K562 (cell line): ENCODE results near the gene ADAM15. TPM values are rescaled to one million over a fixed set of nuclear protein-coding genes. Genes with fewer than 3 reads are reported as not detected.

Experiments used
- ARID3A ChIP-seq: IDR thresholded peaks from 2 replicates; pipeline ENCODE4 v1.6.1; 2012; ENCODE audit warnings: low read depth, low read length, improper control_type of control experiment, borderline replicate concordance
- ATF4 ChIP-seq: fragments of 450-650 bp; formaldehyde crosslinking; IDR thresholded peaks from 2 replicates; pipeline ENCODE4 v1.4.0; 2022; ENCODE audit warnings: mild to moderate bottlenecking, moderate library complexity
- BACH1 ChIP-seq: fragments of 200-800 bp; sonication (Bioruptor generic); IDR thresholded peaks from 2 replicates; pipeline ENCODE4 v1.6.1; 2016; ENCODE audit warnings: missing genetic modification characterization, missing compliant biosample characterization
- GATAD2B ChIP-seq: fragments of 450-650 bp; IDR thresholded peaks from 2 replicates; pipeline ENCODE4 v1.6.1; 2017; ENCODE audit warnings: mild to moderate bottlenecking, borderline replicate concordance
- HDGF ChIP-seq: fragments of 450-650 bp; IDR thresholded peaks from 2 replicates; pipeline ENCODE4 v1.6.1; 2016
- ILK ChIP-seq: fragments of 450-650 bp; IDR thresholded peaks from 2 replicates; pipeline ENCODE4 v1.6.1; 2016; ENCODE audit warnings: missing genetic modification characterization, low read depth, mild to moderate bottlenecking, missing compliant biosample characterization, moderate library complexity, borderline replicate concordance
- KDM4B ChIP-seq, 2 experiments: fragments of 450-650 bp in 1 of 2; sonication (generic) in 1 of 2; IDR thresholded peaks; 2 replicates each; pipeline ENCODE4 v1.6.1; 2016 to 2017; ENCODE audit warnings: borderline replicate concordance in 2 of 2, antibody characterized with exemption in 1 of 2, low read depth in 1 of 2, mild to moderate bottlenecking in 1 of 2
- POLR2A ChIP-seq: fragments of 450-650 bp; conservative IDR thresholded peaks from 2 replicates; pipeline ENCODE4 v1.6.1; 2016
- RB1 ChIP-seq: fragments of 450-650 bp; IDR thresholded peaks from 2 replicates; pipeline ENCODE4 v1.6.1; 2017; ENCODE audit warnings: low read depth, mild to moderate bottlenecking
- SIN3A ChIP-seq, 2 experiments: fragments of 150-350 bp in 1 of 2; IDR thresholded peaks; 2 replicates each; pipeline ENCODE4 v1.6.1; 2011 to 2016; ENCODE audit warnings: borderline replicate concordance in 2 of 2, low read depth in 2 of 2, low read length in 2 of 2, mild to moderate bottlenecking in 2 of 2, moderate library complexity in 2 of 2; ENCODE audit not compliant: control insufficient read depth in 1 of 2
- ZKSCAN1 ChIP-seq: fragments of 150-350 bp; IDR thresholded peaks from 2 replicates; pipeline ENCODE4 v1.6.1; 2016; ENCODE audit warnings: low read depth, low read length
- ZNF140 ChIP-seq: fragments of 250-450 bp; sonication (Bioruptor Pico); IDR thresholded peaks from 2 replicates; pipeline ENCODE4 v1.8.0; 2021; ENCODE audit warnings: moderate library complexity, mild to moderate bottlenecking, inconsistent platforms
- polyA plus RNA-seq, 8 experiments: library from polyadenylated mRNA; depleted of rRNA in 4 of 8; stranded (reverse) in 5 of 8; unstranded in 3 of 8; fragments of >200 nt; fragmentation: Nextera tagmentation in 2 of 8; fragmentation: Illumina TruSeq in 1 of 8; extraction: Ambion mirVana in 2 of 8; extraction: Trizol in 1 of 8; gene quantifications; 2 replicates each; pipeline versions ENCODE4 v1.2.1 to v1.2.3, GENCODE V29; 2011 to 2014; ENCODE audit warnings: inconsistent platforms in 1 of 8, missing spikeins in 1 of 8
- total RNA-seq, 7 experiments: library from RNA; depleted of rRNA in 6 of 7; stranded (reverse); fragments of >200 nt in 6 of 7; fragmentation: Illumina TruSeq in 2 of 7; extraction: Trizol in 2 of 7; gene quantifications; 2 replicates each; pipeline versions ENCODE4 v1.2.1 to v1.2.3, GENCODE V29; 2011 to 2021; ENCODE audit warnings: low replicate concordance in 1 of 7

The ADAM15 gene
- total and polyA plus RNA-seq, 9 of the 15 experiments (the other 6 are each of a cell fraction or from before 2014, with no cell fraction given): 0.69 to 72.3 (median 32.8) TPM

GRCh38 chr1:155002464-155003226, 48.5 kb upstream of the ADAM15 start, which contains the start of gene ZBTB7B (continued):
- TF ChIP-seq ARID3A: no peak
- no peak for TF ChIP-seq ZKSCAN1
- TF ChIP-seq SIN3A (IDR thresholded peaks at IDR 0.05; ENCODE audit: borderline replicate concordance in 2 of 2, control insufficient read depth in 1 of 2, low read depth in 2 of 2, low read length in 2 of 2): peak; percentile 27 to 29; a peak in 1 of 4 replicates
- no peak for TF ChIP-seq ILK (tag)
- TF ChIP-seq ATF4 (CRISPR knock-in tag): no peak
- 0 out of 2 replicates have a peak, but pooled peaks have one; percentile 22 for TF ChIP-seq HDGF
- TF ChIP-seq BACH1 (tag): no peak
- TF ChIP-seq RB1: no peak
- TF ChIP-seq KDM4B (IDR thresholded peaks at IDR 0.05; ENCODE audit: borderline replicate concordance in 2 of 2, low read depth in 1 of 2): peak in 1 of 2 experiments; percentile 50; a peak in 1 of 4 replicates
- TF ChIP-seq POLR2A: peak; percentile 10; the same call in 1 of the 2 replicates
- no peak for TF ChIP-seq GATAD2B
- no peak for TF ChIP-seq ZNF140 (CRISPR knock-in tag)
